Measurements from ENCODE around the gene DUSP22. TPM values are rescaled to one million over a fixed set of nuclear protein-coding genes. Genes with fewer than 3 reads are reported as not detected.

The DUSP22 gene
- total and polyA plus RNA-seq, 4 donors, result 23.0 to 65.8 (median 49.3) TPM

GRCh38 chr6:327538-328116, 35.3 kb downstream of the DUSP22 start:
- H3K4me1 ChIP-seq (ENCODE audit: control insufficient read depth in 1 of 2, insufficient read depth in 2 of 2, low read length in 2 of 2), result peaks cover 0 to 2% of the 10 kb centered on the region in 2 donors
- H3K36me3 ChIP-seq (ENCODE audit: control insufficient read depth in 1 of 2, insufficient read depth in 2 of 2, low read length in 1 of 2), result no peaks in the 10 kb centered on the region
- ATAC-seq (ENCODE audit: low FRiP score) (no peak), DNase-seq (peak in 1 of 2 donors; percentile 58)
- no peaks in the 10 kb centered on the region for H3K9me3 ChIP-seq (ENCODE audit: control insufficient read depth, low read length)
- H3K4me3 ChIP-seq (ENCODE audit: low read length in 2 of 2), result no peak overlapping the region
- intact Hi-C loops (cut with DNase I), result no loop called here
- 58 to 61% methylated on average over 10 of the region's 10 CpGs for WGBS, 2 donors
- no peaks in the 10 kb centered on the region for H3K27me3 ChIP-seq (ENCODE audit: control insufficient read depth in 1 of 2, insufficient read depth in 2 of 2, low read length in 1 of 2)
- no peak overlapping the region for H3K27ac ChIP-seq (ENCODE audit: low read depth in 1 of 2, low read length in 2 of 2)

GRCh38 chr6:328136-328670, 35.9 kb downstream of the DUSP22 start:
- H3K27ac ChIP-seq (ENCODE audit: low read depth in 1 of 2, low read length in 2 of 2), result no peak overlapping the region
- DNase-seq (peak in 1 of 2 donors; percentile 74), ATAC-seq (ENCODE audit: low FRiP score) (peak; percentile 55)
- H3K4me1 ChIP-seq (ENCODE audit: control insufficient read depth in 1 of 2, insufficient read depth in 2 of 2, low read length in 2 of 2), result peaks cover 0 to 2% of the 10 kb centered on the region in 2 donors
- 32 to 42% methylated on average over 8 of the region's 8 CpGs for WGBS, 2 donors
- H3K4me3 ChIP-seq (ENCODE audit: low read length in 2 of 2), result no peak overlapping the region
- intact Hi-C loops (cut with DNase I), result no loop called here
- no peaks in the 10 kb centered on the region for H3K36me3 ChIP-seq (ENCODE audit: control insufficient read depth in 1 of 2, insufficient read depth in 2 of 2, low read length in 1 of 2)
- no peaks in the 10 kb centered on the region for H3K9me3 ChIP-seq (ENCODE audit: control insufficient read depth, low read length)
- no peaks in the 10 kb centered on the region for H3K27me3 ChIP-seq (ENCODE audit: control insufficient read depth in 1 of 2, insufficient read depth in 2 of 2, low read length in 1 of 2)

GRCh38 chr6:328924-329323, 36.6 kb downstream of the DUSP22 start:
- H3K27ac ChIP-seq (ENCODE audit: low read depth in 1 of 2, low read length in 2 of 2), result no peak overlapping the region
- H3K9me3 ChIP-seq (ENCODE audit: control insufficient read depth, low read length), result no peaks in the 10 kb centered on the region
- intact Hi-C loops (cut with DNase I), result no loop called here
- H3K36me3 ChIP-seq (ENCODE audit: control insufficient read depth in 1 of 2, insufficient read depth in 2 of 2, low read length in 1 of 2), result no peaks in the 10 kb centered on the region
- no peaks in the 10 kb centered on the region for H3K27me3 ChIP-seq (ENCODE audit: control insufficient read depth in 1 of 2, insufficient read depth in 2 of 2, low read length in 1 of 2)
- peak in 1 of 2 donors; percentile 12 for DNase-seq
- no peak overlapping the region for H3K4me3 ChIP-seq (ENCODE audit: low read length in 2 of 2)
- ATAC-seq (ENCODE audit: low FRiP score), result no peak
- H3K4me1 ChIP-seq (ENCODE audit: control insufficient read depth in 1 of 2, insufficient read depth in 2 of 2, low read length in 2 of 2), result peaks cover 0 to 2% of the 10 kb centered on the region in 2 donors
- 77 to 78% methylated on average over 7 of the region's 7 CpGs for WGBS, 2 donors

- Histone ChIP-seq H3K9me3 (ENCODE audit: control insufficient read depth, low read length) (no peaks in the 10 kb centered on the region), H3K27me3 (ENCODE audit: control insufficient read depth in 1 of 2, insufficient read depth in 2 of 2, low read length in 1 of 2) (no peaks in the 10 kb centered on the region), H3K4me3 (ENCODE audit: low read length in 2 of 2) (no peak overlapping the region), H3K36me3 (ENCODE audit: control insufficient read depth in 1 of 2, insufficient read depth in 2 of 2, low read length in 1 of 2) (no peaks in the 10 kb centered on the region), H3K27ac (ENCODE audit: low read depth in 1 of 2, low read length in 2 of 2) (no peak overlapping the region), H3K4me1 (ENCODE audit: control insufficient read depth in 1 of 2, insufficient read depth in 2 of 2, low read length in 2 of 2) (peaks cover 0 to 2% of the 10 kb centered on the region in 2 donors)
- DNase-seq (peak in 1 of 2 donors; percentile 37), ATAC-seq (ENCODE audit: low FRiP score) (peak; percentile 23)
- intact Hi-C loops (cut with DNase I), result no loop called here
- 81 to 84% methylated on average over 15 of the region's 15 CpGs for WGBS, 2 donors
These were observed 37.8 kb downstream of the DUSP22 start for GRCh38 chr6:329888-330691.

GRCh38 chr6:330948-331347, 38.7 kb downstream of the DUSP22 start:
- no peaks in the 10 kb centered on the region for H3K36me3 ChIP-seq (ENCODE audit: control insufficient read depth in 1 of 2, insufficient read depth in 2 of 2, low read length in 1 of 2)
- H3K27ac ChIP-seq (ENCODE audit: low read depth in 1 of 2, low read length in 2 of 2), result no peak overlapping the region
- DNase-seq (no peak), ATAC-seq (ENCODE audit: low FRiP score) (no peak)
- H3K9me3 ChIP-seq (ENCODE audit: control insufficient read depth, low read length), result no peaks in the 10 kb centered on the region
- intact Hi-C loops (cut with DNase I), result no loop called here
- no peak overlapping the region for H3K4me3 ChIP-seq (ENCODE audit: low read length in 2 of 2)
- WGBS, 2 donors, result 76 to 82% methylated on average over 8 of the region's 8 CpGs
- H3K27me3 ChIP-seq (ENCODE audit: control insufficient read depth in 1 of 2, insufficient read depth in 2 of 2, low read length in 1 of 2), result no peaks in the 10 kb centered on the region
- H3K4me1 ChIP-seq (ENCODE audit: control insufficient read depth in 1 of 2, insufficient read depth in 2 of 2, low read length in 2 of 2), result peaks cover 0 to 2% of the 10 kb centered on the region in 2 donors

GRCh38 chr6:331622-332521, 39.6 kb downstream of the DUSP22 start:
- no peaks in the 10 kb centered on the region for H3K36me3 ChIP-seq (ENCODE audit: control insufficient read depth in 1 of 2, insufficient read depth in 2 of 2, low read length in 1 of 2)
- no peak for ATAC-seq (ENCODE audit: low FRiP score)
- intact Hi-C loops (cut with DNase I), result no loop called here
- H3K27me3 ChIP-seq (ENCODE audit: control insufficient read depth in 1 of 2, insufficient read depth in 2 of 2, low read length in 1 of 2), result no peaks in the 10 kb centered on the region
- WGBS, 2 donors, result 80% methylated on average over 13 of the region's 13 CpGs
- H3K27ac ChIP-seq (ENCODE audit: low read depth in 1 of 2, low read length in 2 of 2), result no peak overlapping the region
- H3K4me1 ChIP-seq (ENCODE audit: control insufficient read depth in 1 of 2, insufficient read depth in 2 of 2, low read length in 2 of 2), result peaks cover 0 to 2% of the 10 kb centered on the region in 2 donors
- peak in 1 of 2 donors; percentile 47 for DNase-seq
- H3K9me3 ChIP-seq (ENCODE audit: control insufficient read depth, low read length), result no peaks in the 10 kb centered on the region
- no peak overlapping the region for H3K4me3 ChIP-seq (ENCODE audit: low read length in 2 of 2)

- Histone ChIP-seq H3K4me1 (ENCODE audit: control insufficient read depth in 1 of 2, insufficient read depth in 2 of 2, low read length in 2 of 2) (peaks cover 0 to 2% of the 10 kb centered on the region in 2 donors), H3K4me3 (ENCODE audit: low read length in 2 of 2) (no peak overlapping the region)
- intact Hi-C loops (cut with DNase I), result no loop called here
These were observed 40.4 kb downstream of the DUSP22 start for GRCh38 chr6:332671-333070.

GRCh38 chr6:333379-334002, 41.2 kb downstream of the DUSP22 start:
- peak in 1 of 2 donors; percentile 48 for DNase-seq
- Histone ChIP-seq H3K4me3 (ENCODE audit: low read length in 2 of 2) (no peak overlapping the region), H3K27me3 (ENCODE audit: control insufficient read depth in 1 of 2, insufficient read depth in 2 of 2, low read length in 1 of 2) (no peaks in the 10 kb centered on the region), H3K27ac (ENCODE audit: low read depth in 1 of 2, low read length in 2 of 2) (no peak overlapping the region), H3K9me3 (ENCODE audit: control insufficient read depth, low read length) (no peaks in the 10 kb centered on the region), H3K4me1 (ENCODE audit: control insufficient read depth in 1 of 2, insufficient read depth in 2 of 2, low read length in 2 of 2) (no peaks in the 10 kb centered on the region), H3K36me3 (ENCODE audit: control insufficient read depth in 1 of 2, insufficient read depth in 2 of 2, low read length in 1 of 2) (no peaks in the 10 kb centered on the region)
- WGBS, 2 donors, result 80 to 84% methylated on average over 13 of the region's 13 CpGs
- intact Hi-C loops (cut with DNase I), result no loop called here
- ATAC-seq (ENCODE audit: low FRiP score), result no peak

More at GRCh38 chr6:332671-333070, 40.4 kb downstream of the DUSP22 start:
- DNase-seq (peak in 1 of 2 donors; percentile 28), ATAC-seq (ENCODE audit: low FRiP score) (no peak)
- H3K36me3 ChIP-seq (ENCODE audit: control insufficient read depth in 1 of 2, insufficient read depth in 2 of 2, low read length in 1 of 2), result no peaks in the 10 kb centered on the region
- 81 to 82% methylated on average over 7 of the region's 7 CpGs for WGBS, 2 donors
- no peaks in the 10 kb centered on the region for H3K9me3 ChIP-seq (ENCODE audit: control insufficient read depth, low read length)
- H3K27ac ChIP-seq (ENCODE audit: low read depth in 1 of 2, low read length in 2 of 2), result no peak overlapping the region
- no peaks in the 10 kb centered on the region for H3K27me3 ChIP-seq (ENCODE audit: control insufficient read depth in 1 of 2, insufficient read depth in 2 of 2, low read length in 1 of 2)
